Measurements from ENCODE around the gene APBB2. TPM values are rescaled to one million over a fixed set of nuclear protein-coding genes. Genes with fewer than 3 reads are reported as not detected.

APBB2 gene
- total RNA-seq, 2 experiments from 2014 or later: 3.1 to 5.5 TPM

- H3K9me3 Mint-ChIP-seq: no peaks in the 10 kb centered on the region
- H3K27me3 Mint-ChIP-seq: no peaks in the 10 kb centered on the region
- H3K4me1 Mint-ChIP-seq: no peaks in the 10 kb centered on the region
- no peak for DNase-seq
- no peak overlapping the region for H3K27ac Mint-ChIP-seq
- H3K4me3 Mint-ChIP-seq: no peak overlapping the region
- H3K36me3 Mint-ChIP-seq: no peaks in the 10 kb centered on the region
Measured at GRCh38 chr4:40957281-40957680, 257.1 kb downstream of the APBB2 start.

GRCh38 chr4:40956721-40957255 lies 257.6 kb downstream of the APBB2 start:
- Mint-ChIP-seq H3K27ac (no peak overlapping the region), H3K4me3 (no peak overlapping the region), H3K36me3 (no peaks in the 10 kb centered on the region), H3K4me1 (no peaks in the 10 kb centered on the region), H3K27me3 (no peaks in the 10 kb centered on the region), H3K9me3 (no peaks in the 10 kb centered on the region)
- no peak for DNase-seq

GRCh38 chr4:40954088-40954668 lies 260.2 kb downstream of the APBB2 start:
- H3K27me3 Mint-ChIP-seq: no peaks in the 10 kb centered on the region
- H3K4me3 Mint-ChIP-seq: no peak overlapping the region
- no peaks in the 10 kb centered on the region for H3K9me3 Mint-ChIP-seq
- no peak for DNase-seq
- H3K4me1 Mint-ChIP-seq: no peaks in the 10 kb centered on the region
- no peaks in the 10 kb centered on the region for H3K36me3 Mint-ChIP-seq
- no peak overlapping the region for H3K27ac Mint-ChIP-seq

- Mint-ChIP-seq H3K9me3 (no peaks in the 10 kb centered on the region), H3K4me1 (no peaks in the 10 kb centered on the region), H3K4me3 (no peak overlapping the region), H3K27me3 (no peaks in the 10 kb centered on the region), H3K36me3 (no peaks in the 10 kb centered on the region), H3K27ac (no peak overlapping the region)
- DNase-seq: no peak
Measured at GRCh38 chr4:40953283-40954087, 260.9 kb downstream of the APBB2 start.

- H3K36me3 Mint-ChIP-seq: no peaks in the 10 kb centered on the region
- no peaks in the 10 kb centered on the region for H3K9me3 Mint-ChIP-seq
- no peak overlapping the region for H3K27ac Mint-ChIP-seq
- H3K4me1 Mint-ChIP-seq: no peaks in the 10 kb centered on the region
- DNase-seq: no peak
- no peak overlapping the region for H3K4me3 Mint-ChIP-seq
- H3K27me3 Mint-ChIP-seq: no peaks in the 10 kb centered on the region
Measured at GRCh38 chr4:40952672-40953071, 261.7 kb downstream of the APBB2 start.

GRCh38 chr4:40952217-40952616 lies 262.1 kb downstream of the APBB2 start:
- Mint-ChIP-seq H3K27ac (no peak overlapping the region), H3K27me3 (no peaks in the 10 kb centered on the region), H3K9me3 (no peaks in the 10 kb centered on the region), H3K36me3 (no peaks in the 10 kb centered on the region), H3K4me1 (no peaks in the 10 kb centered on the region), H3K4me3 (no peak overlapping the region)
- DNase-seq: no peak

- Mint-ChIP-seq H3K27me3 (no peaks in the 10 kb centered on the region), H3K27ac (no peak overlapping the region), H3K9me3 (no peaks in the 10 kb centered on the region), H3K4me3 (no peak overlapping the region), H3K4me1 (no peaks in the 10 kb centered on the region), H3K36me3 (no peaks in the 10 kb centered on the region)
- no peak for DNase-seq
Measured at GRCh38 chr4:40951026-40951425, 263.3 kb downstream of the APBB2 start.

- Mint-ChIP-seq H3K4me3 (no peak overlapping the region), H3K27me3 (no peaks in the 10 kb centered on the region), H3K36me3 (no peaks in the 10 kb centered on the region), H3K27ac (no peak overlapping the region), H3K9me3 (no peaks in the 10 kb centered on the region), H3K4me1 (no peaks in the 10 kb centered on the region)
- no peak for DNase-seq
Measured at GRCh38 chr4:40949358-40950100, 264.8 kb downstream of the APBB2 start.

- H3K4me3 Mint-ChIP-seq: no peak overlapping the region
- no peak for DNase-seq
- no peaks in the 10 kb centered on the region for H3K27me3 Mint-ChIP-seq
- H3K9me3 Mint-ChIP-seq: no peaks in the 10 kb centered on the region
- H3K4me1 Mint-ChIP-seq: no peaks in the 10 kb centered on the region
- no peaks in the 10 kb centered on the region for H3K36me3 Mint-ChIP-seq
- H3K27ac Mint-ChIP-seq: no peak overlapping the region
Measured at GRCh38 chr4:40948014-40948413, 266.3 kb downstream of the APBB2 start.

- Mint-ChIP-seq H3K27me3 (no peaks in the 10 kb centered on the region), H3K4me1 (no peaks in the 10 kb centered on the region), H3K4me3 (no peak overlapping the region), H3K36me3 (no peaks in the 10 kb centered on the region), H3K27ac (no peak overlapping the region), H3K9me3 (no peaks in the 10 kb centered on the region)
- DNase-seq: no peak
Measured at GRCh38 chr4:40946652-40947051, 267.7 kb downstream of the APBB2 start.

GRCh38 chr4:40940756-40941155 lies 273.6 kb downstream of the APBB2 start:
- no peak overlapping the region for H3K27ac Mint-ChIP-seq
- DNase-seq: no peak
- no peaks in the 10 kb centered on the region for H3K9me3 Mint-ChIP-seq
- no peaks in the 10 kb centered on the region for H3K4me1 Mint-ChIP-seq
- no peaks in the 10 kb centered on the region for H3K27me3 Mint-ChIP-seq
- H3K36me3 Mint-ChIP-seq: no peaks in the 10 kb centered on the region
- no peak overlapping the region for H3K4me3 Mint-ChIP-seq

- H3K27ac Mint-ChIP-seq: no peak overlapping the region
- no peak for DNase-seq
- no peaks in the 10 kb centered on the region for H3K36me3 Mint-ChIP-seq
- no peak overlapping the region for H3K4me3 Mint-ChIP-seq
- no peaks in the 10 kb centered on the region for H3K27me3 Mint-ChIP-seq
- no peaks in the 10 kb centered on the region for H3K9me3 Mint-ChIP-seq
- no peaks in the 10 kb centered on the region for H3K4me1 Mint-ChIP-seq
Measured at GRCh38 chr4:40940317-40940741, 274.0 kb downstream of the APBB2 start.

- Mint-ChIP-seq H3K27ac (no peak overlapping the region), H3K9me3 (no peaks in the 10 kb centered on the region), H3K4me1 (no peaks in the 10 kb centered on the region), H3K27me3 (no peaks in the 10 kb centered on the region), H3K36me3 (no peaks in the 10 kb centered on the region), H3K4me3 (no peak overlapping the region)
- DNase-seq: no peak
Measured at GRCh38 chr4:40939856-40940255, 274.5 kb downstream of the APBB2 start.

GRCh38 chr4:40938337-40938736 lies 276.0 kb downstream of the APBB2 start:
- Mint-ChIP-seq H3K9me3 (no peaks in the 10 kb centered on the region), H3K27ac (no peak overlapping the region), H3K4me3 (no peak overlapping the region), H3K4me1 (no peaks in the 10 kb centered on the region), H3K36me3 (no peaks in the 10 kb centered on the region), H3K27me3 (no peaks in the 10 kb centered on the region)
- no peak for DNase-seq

GRCh38 chr4:40937140-40937725 lies 277.1 kb downstream of the APBB2 start:
- no peaks in the 10 kb centered on the region for H3K9me3 Mint-ChIP-seq
- no peaks in the 10 kb centered on the region for H3K36me3 Mint-ChIP-seq
- no peaks in the 10 kb centered on the region for H3K4me1 Mint-ChIP-seq
- H3K4me3 Mint-ChIP-seq: no peak overlapping the region
- no peaks in the 10 kb centered on the region for H3K27me3 Mint-ChIP-seq
- H3K27ac Mint-ChIP-seq: no peak overlapping the region
- no peak for DNase-seq

Measured in activated naive CD8-positive, alpha-beta T cell treated with anti-CD3 and anti-CD28 coated beads for 36 hours (primary cell).